Measurements from ENCODE around the gene PLAAT2.

DNA sequence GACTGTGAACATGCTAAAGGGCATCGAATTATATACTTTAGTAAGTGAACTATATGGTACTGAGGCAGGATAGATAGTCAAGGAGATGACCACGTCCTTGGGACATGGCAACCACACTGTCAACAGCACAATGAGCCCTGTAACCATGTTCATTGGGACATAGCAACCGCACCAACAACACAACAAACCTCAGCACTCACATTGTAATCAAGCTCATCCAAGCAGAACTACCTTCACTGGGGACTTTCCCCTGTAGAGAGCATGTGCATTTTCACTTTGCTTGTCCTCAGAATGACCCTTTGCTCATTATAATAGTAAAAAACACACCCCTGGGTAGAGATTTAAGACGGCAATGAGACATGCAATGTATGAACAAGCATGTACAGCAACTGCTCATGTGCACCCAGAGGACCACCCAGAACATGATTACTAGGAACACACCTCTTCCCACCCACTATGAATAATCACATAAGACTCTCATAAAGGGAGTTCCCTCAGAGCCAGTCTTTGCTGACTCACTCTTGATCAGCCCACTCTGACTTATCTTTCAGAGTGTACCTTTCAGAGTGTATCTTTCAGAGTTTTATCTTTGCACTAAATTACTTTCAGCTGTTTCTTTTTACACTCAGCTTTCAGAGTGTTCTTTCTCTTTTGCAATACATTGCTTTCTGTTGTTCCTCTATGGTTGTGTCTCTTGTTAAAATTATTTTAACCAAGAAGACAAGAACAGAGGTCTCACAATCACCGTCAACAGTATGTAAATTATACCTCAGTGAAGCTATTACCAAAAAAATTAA is 4.1 kb upstream of the PLAAT2 start:
- TF ChIP-seq, protein P1, sequence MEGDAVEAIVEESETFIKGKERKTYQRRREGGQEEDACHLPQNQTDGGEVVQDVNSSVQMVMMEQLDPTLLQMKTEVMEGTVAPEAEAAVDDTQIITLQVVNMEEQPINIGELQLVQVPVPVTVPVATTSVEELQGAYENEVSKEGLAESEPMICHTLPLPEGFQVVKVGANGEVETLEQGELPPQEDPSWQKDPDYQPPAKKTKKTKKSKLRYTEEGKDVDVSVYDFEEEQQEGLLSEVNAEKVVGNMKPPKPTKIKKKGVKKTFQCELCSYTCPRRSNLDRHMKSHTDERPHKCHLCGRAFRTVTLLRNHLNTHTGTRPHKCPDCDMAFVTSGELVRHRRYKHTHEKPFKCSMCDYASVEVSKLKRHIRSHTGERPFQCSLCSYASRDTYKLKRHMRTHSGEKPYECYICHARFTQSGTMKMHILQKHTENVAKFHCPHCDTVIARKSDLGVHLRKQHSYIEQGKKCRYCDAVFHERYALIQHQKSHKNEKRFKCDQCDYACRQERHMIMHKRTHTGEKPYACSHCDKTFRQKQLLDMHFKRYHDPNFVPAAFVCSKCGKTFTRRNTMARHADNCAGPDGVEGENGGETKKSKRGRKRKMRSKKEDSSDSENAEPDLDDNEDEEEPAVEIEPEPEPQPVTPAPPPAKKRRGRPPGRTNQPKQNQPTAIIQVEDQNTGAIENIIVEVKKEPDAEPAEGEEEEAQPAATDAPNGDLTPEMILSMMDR (IDR thresholded peaks at IDR 0.05) = no peak
- TF ChIP-seq POLR2AphosphoS5 (IDR thresholded peaks at IDR 0.05) = peak in 2 of 4 donors; percentile 19 to 50
